Activated CD8-positive, alpha-beta memory T cell treated with anti-CD3 and anti-CD28 coated beads, Interleukin-2, amount 50 U/mL, for 48 hours (primary cell): ENCODE results near the gene ING4.

Experiments used
- DNase-seq: peaks from one replicate; pipeline ENCODE4 v3.0.0-alpha.2; 2020

The ING4 gene

DNA sequence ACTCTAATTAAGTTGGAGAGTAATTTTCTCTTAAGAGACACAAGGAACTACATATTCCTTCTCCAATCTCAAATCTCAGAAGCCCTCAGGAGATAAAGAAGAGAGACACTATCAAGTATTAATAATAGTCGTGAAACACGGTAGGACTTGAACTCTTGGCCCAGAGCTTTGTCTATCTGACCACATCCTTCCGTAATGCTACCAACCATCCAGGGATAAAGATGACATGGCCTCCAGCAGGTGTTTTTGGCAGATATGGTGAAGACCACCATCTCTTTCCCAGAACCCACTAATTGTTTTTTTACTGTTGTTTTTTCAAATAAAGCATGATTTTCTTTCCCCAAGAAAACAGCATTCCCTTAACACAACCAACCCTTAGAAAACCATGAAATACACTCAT lies 22.9 kb upstream of the ING4 start:
- DNase-seq = no peak

DNA sequence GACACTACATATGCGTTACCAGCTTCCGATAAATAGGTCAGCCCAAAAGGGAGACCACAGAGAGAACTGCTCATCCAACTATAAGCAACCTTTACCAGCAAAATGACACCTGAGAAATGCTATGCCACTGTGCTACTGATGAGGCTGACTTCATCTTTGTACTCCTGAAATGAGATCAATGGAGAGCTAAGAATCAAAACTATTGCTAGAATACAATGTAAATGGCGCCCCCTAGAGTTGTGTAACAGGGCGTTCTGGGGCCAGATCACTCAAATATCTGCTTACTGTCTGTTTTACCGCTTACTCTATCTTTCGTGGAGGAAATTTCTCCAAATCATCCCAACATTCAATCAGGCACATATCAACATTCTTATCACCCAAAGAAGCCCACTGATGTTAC lies 21.7 kb upstream of the ING4 start:
- DNase-seq = no peak

DNA sequence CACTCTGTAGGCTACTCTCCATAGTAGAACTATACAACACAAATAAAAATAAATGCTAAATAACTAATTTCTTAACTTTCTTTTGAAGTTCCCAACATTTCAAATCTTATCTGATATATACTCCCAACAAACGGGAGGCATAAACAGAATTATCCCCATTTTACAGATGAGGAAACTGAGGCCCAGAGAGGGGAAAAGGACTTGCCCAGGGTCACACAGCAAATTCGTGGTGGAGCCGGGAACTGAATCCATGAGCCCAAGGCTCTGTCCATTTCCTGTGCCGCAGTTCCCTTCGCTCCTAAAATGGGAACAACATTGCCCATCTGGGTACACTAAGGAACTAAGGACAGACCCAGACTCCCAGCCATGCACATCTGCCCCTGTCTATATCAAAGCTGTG lies 14.0 kb upstream of the ING4 start:
- no peak for DNase-seq

DNA sequence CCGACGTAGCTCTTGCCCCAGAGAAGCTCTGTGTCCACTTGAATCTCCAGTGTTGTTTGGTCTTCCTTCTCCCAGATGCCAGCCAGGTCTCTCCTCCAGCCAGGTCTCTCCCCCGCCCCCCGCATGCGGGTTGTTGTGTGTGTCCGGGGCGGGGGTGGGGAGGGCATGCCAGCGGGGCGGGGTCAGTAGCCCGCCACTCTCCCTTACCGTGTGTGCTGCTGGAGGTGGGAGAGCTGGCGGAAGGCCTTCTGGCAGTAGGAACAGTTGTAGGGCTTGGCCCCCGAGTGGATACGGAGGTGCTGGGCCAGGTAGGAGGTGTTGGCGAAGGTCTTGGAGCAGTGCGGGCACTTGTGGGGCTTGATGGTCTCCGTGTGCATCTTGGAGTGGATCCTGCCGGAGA lies 9.2 kb upstream of the ING4 start:
- DNase-seq = no peak

DNA sequence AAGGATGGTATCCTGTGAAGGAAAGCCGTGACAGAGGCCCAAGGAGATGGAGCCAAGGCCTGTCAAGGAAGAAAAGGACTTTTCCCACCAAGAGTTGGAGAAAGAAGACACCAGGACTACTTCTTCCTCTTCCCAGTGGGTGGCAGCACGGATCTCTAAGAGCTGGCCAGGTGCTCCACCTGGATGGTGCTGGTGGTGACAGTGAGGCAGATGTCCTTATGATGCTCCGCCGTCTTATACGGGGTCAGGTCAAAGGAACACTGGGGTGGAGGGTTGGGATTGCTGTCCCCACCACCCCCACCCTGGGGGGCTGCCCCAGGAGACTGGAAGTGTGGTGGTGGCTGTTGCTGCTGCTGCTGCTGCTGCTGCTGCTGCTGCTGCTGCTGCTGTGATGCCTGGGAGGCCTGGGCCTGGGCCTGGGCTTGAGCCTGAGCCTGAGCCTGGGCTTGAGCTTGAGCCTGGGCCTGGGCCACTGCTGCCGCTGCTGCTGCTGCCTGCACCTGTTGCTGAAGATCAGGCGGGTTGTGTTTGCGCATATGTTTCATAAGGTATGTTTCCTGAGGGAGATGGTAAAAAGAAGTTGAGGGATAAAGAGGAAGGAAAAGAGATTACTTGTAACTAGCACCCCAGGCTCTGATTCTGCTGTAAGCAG lies 4.8 kb upstream of the ING4 start:
- DNase-seq = no peak

DNA sequence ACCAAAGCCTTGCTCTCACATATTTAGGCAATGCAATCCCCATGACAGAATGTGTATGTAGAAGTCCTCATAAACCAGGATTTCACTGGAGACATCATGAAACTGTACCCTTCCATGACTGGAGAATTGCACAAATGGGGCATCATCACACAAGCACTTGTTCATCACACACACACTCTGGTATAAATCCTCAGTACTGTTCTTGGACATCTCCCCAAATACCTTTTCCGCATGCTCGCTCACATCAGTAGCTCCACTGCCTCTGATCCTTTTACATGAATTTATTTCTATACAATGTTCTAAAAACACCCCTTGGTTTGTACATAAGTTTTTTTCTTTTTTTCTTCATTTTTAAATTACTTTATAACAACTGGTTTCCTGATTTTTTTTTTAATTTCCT lies 3.3 kb upstream of the ING4 start:
- DNase-seq = no peak

DNA sequence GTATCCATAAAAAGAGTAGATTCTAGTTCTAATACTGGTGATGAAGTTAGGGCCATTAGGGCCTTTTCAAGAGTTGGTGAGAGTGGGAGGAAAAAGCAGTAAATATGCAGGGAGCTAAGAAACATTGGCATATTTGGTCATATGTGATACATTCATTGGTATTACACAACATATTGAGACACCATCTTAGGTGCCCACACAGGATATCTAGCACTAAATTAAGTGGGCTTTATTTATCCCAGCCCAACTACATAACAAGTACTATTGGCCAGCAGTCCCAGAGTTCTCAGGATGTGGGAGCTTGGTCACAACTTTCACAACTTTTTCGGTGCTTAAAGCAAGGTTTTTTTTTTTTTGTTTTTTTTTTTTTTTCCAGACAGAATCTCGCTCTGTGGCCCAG lies 2.0 kb upstream of the ING4 start:
- DNase-seq = no peak

DNA sequence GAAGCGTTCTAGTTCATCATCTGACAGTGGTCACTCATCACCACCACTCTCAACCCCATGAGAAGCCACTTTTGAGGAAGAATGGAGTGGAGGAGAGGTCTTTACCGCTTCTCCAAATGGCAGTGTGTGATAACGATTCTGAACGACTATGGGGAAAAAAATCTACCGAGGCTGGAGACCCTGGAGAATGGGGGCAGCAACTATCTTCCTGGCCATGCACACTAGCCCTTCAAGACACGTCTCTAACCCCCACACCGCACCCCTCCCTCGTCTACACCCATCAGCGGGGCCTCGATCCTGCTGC lies 365 bp downstream of the ING4 start:
- no peak for DNase-seq

DNA sequence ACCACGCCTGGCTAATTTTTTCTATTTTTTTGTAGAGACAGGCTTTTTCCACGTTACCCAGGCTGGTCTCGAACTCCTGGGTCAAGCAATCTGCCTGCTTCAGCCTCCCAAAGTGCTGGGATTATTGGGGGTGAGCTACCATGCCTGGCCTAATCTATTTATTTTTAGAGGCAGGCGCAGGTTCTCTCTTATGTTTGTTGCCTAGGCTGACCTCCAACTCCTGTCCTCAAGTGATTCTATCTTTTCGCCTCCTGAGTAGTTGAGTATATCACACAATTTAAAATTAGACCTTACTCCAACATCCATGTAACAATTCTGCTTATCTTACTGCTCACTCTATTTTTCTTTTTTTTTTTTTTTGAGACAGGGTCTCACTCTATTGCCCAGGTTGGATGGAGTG lies 8.9 kb downstream of the ING4 start:
- DNase-seq = no peak

DNA sequence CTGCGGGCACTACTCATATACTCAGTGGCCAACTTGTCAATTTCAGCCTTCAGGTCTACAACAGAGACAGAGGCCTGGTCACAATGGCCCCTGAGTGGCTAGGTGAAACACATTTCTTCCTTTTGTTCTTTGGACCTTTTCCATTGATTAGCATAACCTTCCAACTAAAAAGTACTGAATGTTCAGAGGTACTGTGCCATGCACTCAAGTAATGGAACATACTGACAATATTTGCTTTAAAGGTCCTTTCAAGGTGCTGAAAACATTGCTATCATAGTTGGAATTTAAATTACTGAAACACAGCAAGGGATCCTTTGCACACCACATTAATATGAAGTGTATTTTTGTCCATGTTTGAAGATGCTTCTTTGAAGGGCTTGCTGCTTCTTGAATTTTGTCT lies 9.6 kb downstream of the ING4 start:
- no peak for DNase-seq

DNA sequence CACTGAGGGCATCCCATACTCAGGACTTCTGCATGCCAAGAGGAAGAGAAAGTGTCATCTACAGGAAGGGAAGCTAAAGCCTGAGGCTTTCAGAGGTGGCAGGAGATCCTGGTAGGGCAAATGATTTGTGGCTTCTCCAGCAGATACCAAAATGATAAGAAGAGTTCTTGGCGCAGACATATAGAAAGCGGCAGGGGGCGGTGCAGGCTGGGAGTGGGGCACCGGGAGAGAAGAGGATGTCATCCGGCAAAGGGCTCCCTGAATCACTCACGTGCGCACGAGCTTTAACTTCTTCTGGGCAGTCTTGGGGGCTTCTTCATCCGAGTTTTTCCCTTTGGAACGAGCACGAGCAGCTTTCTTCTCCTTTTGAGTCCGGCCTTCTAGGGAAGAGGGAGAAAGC lies 10.5 kb downstream of the ING4 start:
- DNase-seq = no peak

DNA sequence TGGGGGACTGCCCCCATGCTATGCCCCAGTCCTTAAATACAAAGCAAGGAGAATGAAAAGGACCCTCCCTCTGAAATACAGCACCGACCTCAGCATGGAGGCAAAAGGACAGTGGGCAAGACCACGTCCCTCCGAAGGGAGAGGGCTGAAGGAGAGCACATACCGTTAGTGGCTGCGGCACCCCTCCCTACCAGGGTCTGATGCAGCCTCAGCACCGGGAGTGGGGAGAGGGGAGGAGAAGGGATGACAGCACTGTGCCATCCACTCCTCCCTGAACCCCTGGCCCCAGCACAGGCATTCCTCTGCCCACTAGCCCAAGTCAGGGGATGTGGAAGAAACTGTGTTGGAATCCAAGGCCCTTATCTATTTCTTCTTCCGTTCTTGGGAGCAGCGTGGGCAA lies 12.1 kb downstream of the ING4 start:
- no peak for DNase-seq

DNA sequence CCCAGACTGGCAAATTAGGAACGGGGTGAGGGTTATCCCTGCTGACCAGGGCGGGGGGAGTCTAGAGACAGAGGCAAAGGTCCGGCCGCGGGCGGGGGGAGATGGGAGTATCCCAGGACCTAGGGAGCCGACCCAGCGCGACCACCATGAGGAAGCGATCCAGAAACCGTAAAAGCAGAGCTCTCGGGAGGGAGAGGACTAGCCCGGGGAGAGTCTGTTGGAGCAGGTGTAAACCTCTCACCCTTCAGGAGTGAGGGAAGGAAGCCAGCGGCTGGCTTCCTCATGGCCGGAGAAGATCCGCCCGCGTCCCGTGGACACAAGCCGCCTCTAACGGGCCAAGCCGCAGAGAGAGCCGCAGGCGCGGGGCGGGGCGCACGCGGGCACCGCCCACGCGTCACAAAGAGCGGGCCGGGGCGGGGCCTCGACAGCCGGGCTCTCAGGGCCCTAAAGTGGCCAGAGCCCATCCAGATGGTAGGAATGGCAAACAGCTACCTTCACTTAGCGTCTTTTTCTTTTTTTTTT lies 15.8 kb downstream of the ING4 start, which contains the start of gene ACRBP:
ACRBP (minus strand) TSS at position 350 of the 522 bp plus-strand sequence; CDS start at position 284, 66 bp downstream.
- no peak for DNase-seq

DNA sequence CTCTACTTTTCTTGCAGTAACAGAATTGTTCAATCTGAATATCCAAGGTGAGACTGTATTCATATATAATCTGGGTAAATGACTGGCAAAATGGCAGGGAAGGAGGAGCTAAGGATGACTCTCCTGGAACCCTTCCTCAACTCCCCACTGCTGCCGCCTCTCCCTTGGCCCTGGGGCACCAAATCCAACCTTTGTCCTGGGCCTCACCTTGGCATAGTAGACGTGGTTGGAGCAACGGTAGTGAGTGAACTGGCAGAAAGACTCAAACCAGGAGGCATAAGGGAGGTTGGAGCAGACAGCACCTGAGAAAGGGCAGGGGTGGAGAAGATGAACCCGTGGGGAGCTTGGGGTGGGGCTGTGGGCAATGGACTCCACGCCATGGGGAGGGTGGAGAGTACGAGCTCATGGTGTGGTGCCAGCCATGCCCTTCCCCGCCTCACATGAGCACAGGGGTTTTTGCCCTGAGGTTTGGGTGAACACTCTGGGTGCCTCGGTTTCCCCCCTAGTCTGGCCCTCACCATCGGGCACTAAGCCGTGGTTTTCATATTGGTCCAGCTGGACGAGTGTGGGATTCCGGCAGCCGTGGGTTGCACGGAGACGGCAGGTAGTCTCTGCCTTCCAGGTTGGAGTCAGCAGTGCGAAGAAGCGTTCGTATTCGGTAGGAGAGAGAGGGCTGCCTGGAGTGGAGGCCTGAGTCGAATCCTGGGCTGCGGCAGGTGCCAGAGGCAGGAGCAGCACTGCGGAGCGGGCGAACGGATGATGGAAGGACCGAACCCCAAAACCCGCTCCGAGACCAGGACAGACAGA lies 16.4 kb downstream of the ING4 start:
- DNase-seq = no peak

DNA sequence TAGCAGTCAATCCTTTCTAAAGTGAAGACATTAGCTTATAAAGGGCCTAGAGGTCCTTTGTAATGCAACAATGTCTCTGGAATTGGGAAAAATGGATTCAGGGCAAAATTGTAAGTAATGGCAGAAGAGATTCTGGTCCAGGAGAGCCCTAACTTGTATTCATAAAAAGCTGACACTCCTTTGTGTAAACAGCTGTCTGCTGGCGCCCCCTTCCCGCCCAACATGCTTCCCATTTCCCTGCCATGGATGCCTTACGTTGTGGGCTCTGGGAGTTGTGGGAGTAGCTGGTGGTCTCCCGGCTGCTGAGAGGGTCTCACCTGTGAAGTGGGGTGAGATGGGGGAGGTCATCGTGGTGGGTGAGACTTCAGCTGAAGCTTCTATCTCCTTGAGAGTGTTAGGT lies 18.0 kb downstream of the ING4 start:
- DNase-seq = no peak

DNA sequence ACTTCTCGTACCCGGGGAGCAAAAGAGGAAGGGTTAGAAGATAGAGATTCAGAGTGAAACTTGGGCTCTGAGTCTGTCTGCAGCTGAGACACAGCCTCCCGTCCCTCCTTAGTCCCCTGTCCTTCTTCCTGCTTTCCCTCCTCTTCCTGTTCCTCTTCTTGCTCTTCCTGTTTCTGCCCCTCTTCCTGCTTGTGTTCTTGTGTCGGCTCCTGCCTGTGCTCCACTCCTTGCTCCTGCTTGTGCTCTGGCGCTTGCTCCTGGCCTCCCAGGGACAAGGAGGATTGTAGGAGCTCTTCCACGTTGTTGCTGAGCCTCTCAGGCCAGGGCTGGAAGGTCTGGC lies 18.7 kb downstream of the ING4 start:
- no peak for DNase-seq

DNA sequence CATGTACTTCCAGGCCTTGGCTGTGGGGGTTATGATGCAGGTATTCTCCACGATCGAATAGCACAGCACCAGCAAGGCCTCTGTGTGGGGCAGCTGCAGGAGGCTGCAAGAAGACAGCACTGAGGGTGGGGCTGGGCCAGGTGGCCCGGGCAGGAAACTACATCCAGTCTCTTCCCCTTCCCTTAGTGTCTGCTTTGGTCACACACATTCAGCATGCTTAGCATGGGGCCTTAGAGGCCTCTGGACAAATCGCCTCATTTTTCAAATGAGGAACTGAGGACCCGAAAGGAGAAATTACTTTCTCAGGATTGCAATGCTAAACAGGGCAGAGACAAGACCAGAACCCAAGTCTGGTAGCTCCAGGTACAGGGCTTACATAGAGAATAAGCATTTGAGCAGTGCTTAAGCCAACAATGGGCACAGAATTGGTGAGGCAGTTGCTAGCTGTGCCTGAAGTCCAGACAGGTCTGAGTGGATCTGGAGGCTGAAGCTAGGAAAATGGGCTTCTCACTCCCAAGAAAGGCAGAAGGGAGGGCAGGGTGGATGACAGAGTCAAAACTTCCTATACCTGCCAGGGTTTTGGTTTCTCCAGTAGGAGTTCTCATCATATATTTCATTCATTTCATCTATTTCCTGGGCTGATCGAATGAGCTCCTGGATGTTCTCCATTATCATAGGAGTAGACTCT lies 19.2 kb downstream of the ING4 start:
- DNase-seq = no peak

DNA sequence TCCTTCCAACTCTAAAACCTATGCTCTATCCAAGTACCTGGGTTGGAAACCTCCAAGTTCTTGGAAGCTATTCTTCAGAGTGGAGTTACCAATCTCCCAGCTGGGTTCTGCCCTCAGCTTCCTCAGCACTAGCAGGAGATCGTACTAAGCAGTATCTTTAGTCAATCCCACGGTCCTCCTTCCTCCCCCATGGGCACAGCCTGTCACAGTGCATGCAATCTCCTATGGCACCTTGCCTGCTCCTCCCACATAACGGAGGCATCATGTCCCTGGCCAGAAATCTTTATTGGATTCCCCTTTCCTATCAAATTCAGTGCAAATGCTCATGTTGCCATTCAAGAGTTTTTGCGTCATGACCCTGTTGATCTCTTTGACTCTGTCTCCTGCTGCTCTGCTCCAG lies 21.8 kb downstream of the ING4 start:
- no peak for DNase-seq

DNA sequence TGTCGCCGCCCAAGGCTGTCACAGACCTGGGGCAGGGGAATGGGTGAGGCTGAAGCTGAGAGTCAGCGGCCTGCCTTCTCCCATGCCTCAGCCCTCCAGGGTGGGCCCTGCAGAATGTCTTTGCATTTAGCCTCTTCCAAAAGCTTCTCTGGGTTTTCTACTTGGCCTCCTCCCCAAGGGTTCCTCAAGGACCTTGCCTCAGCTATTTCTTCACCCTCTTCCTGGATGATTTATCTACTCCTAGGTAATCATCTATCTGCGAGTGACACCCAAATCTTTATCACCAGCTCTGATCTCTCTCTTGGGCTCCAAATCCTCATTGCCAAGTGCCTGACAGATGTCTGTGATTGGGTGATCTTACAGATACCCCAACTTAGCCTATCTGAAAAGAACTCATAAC lies 22.4 kb downstream of the ING4 start:
- no peak for DNase-seq

DNA sequence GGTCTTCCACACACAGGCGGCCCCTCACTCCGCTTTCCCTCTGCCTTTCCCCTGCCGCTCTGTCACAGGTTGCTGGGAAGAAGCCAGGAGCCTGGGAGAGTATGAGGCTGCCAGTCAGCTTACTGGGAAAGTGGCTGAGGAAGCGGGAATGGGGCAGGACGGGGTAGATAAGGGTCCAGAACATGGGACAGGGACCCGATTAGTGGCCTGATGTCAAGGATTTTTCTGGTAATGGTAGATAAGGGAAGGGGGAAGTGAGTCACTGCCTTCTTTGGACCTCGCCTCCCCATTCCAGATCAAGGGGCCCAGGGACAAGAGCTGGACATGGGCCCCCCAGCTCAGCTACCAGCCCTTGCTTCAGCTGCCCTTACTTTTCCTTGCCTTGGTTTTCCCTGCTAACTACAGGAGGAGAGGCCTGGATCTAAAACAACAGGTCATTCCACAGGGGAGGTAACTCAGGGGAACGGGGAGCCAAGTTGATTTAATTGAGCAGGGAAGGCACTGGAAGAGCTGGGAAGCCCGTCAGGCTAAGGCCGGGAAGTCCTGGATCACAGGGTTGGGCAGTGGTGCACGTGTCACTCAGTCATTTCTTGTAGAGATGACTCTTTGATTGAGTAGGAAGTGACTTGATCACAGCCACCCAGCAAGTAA lies 23.6 kb downstream of the ING4 start:
- DNase-seq = no peak

DNA sequence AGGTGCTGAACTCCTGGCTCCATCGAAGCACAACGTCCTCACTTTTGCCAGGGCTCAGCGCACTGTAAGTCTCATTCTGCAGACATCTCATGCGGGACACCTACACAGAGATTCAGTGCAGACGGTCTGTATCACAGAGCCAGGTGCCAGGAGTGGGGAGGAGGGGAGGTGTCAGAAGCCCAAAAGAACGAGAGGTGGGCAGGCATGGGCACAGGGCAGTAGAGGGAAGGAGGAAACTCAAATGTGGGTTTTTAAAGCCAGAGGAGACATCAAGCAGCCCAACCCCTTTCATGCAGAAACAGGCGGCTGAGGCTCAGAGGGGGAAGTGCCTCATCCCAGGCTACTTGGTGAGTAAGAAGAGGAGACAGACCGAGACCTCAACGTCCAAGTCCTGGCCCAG lies 24.6 kb downstream of the ING4 start:
- no peak for DNase-seq

DNA sequence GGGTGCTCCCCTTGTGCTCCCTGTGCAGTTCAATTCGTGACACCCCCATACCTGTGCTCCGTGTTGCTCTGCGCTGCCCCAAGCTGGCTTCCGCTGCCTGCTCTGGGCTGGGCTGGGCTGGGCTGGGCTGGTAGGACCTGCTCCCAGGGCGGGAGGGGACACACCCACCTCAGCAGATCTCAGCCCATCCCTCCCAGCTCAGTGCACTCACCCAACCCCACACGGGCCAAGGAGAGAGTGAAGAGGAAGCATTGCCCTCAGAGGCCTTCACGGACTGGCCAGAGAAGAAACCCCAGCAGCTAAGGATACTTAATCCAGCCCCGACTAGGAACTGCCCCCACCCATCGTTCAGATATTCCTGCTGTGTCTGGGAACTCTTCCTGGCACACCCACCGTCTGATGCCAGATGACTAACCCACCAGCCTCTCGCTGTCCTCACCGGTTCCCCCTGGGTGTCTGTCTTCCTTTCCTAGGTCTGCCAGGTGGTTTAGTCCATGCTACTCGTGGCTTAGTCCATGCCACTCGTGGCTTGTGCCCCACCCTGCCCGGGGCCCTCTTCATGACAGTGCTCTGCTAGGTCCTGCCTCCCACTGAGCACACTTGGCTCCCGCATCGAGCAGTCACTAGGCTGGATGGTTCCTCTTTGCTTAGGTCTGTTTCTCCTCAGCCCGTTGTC lies 26.9 kb downstream of the ING4 start, which contains the start of gene LPAR5:
LPAR5 (minus strand) TSS at position 104 of the 676 bp plus-strand sequence. CDS start 14,711 bp downstream, outside the sequence.
- DNase-seq = peak; percentile 69

DNA sequence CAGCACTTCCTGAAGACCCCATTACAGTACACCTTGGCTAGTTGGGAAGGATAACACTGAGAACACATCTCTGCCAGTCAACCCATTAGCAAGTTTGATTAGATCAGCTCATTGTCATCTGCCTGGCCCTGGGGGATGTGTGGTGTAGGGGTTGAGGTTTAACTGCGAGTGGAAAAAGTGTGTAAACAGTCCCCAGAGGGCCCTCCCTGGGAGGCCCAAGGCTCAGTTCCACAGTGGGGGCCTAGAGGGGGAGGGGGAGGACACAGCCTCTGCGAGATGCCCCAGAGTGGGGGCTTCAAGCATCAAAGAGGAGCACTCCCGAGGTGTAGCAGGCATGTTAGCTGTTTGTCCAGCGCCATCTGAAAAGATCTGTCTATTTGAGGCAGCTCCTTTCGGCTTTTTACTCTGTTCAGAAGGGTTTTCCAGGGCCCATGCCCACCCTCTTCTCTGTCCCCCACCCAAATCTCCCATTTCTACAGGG lies 27.5 kb downstream of the ING4 start:
- DNase-seq = peak; percentile 82
